Calu3 (cell line): ENCODE results near the gene OPCML. TPM values are rescaled to one million over a fixed set of nuclear protein-coding genes. Genes with fewer than 3 reads are reported as not detected.

Experiments used
- BruUV-seq: library from RNA; stranded (reverse); fragments of 400-500 nt; replicated peaks from 2 replicates; lab custom pipeline; 2021; lab: Mats Ljungman, UMichigan
- CTCF ChIA-PET: fragments of 300-600 bp; sonication (Branson Sonifier 250); formaldehyde crosslinking; loops from one replicate; lab custom pipeline; 2022; ENCODE audit warnings: antibody characterized with exemption; lab: Charles Lee
- DNase-seq: peaks from one replicate; pipeline ENCODE4 v3.0.0; 2022
- H3K27ac Mint-ChIP-seq: one replicate; pipeline ENCODE4 v1.8.0; 2022; ENCODE audit warnings: mixed read lengths; ENCODE audit not compliant: unreplicated experiment
- H3K27me3 Mint-ChIP-seq: one replicate; pipeline ENCODE4 v1.8.0; 2022; ENCODE audit warnings: mixed read lengths; ENCODE audit not compliant: unreplicated experiment
- H3K36me3 Mint-ChIP-seq: one replicate; pipeline ENCODE4 v1.8.0; 2022; ENCODE audit warnings: mild to moderate bottlenecking, moderate library complexity, mixed read lengths; ENCODE audit not compliant: insufficient read depth, unreplicated experiment
- H3K4me1 Mint-ChIP-seq: one replicate; pipeline ENCODE4 v1.8.0; 2022; ENCODE audit warnings: mild to moderate bottlenecking, low read depth, mixed read lengths; ENCODE audit not compliant: unreplicated experiment
- H3K4me3 Mint-ChIP-seq: one replicate; pipeline ENCODE4 v1.8.0; 2022; ENCODE audit warnings: mild to moderate bottlenecking, low read depth, moderate library complexity, mixed read lengths; ENCODE audit not compliant: unreplicated experiment
- H3K9me3 Mint-ChIP-seq: one replicate; pipeline ENCODE4 v1.8.0; 2022; ENCODE audit warnings: low read depth, mixed read lengths; ENCODE audit not compliant: unreplicated experiment
- intact Hi-C: fragments of 100-400 bp; cut with micrococcal nuclease; formaldehyde crosslinking; loops from one replicate; pipeline ENCODE4 v1.10.0; 2022; ENCODE audit not compliant: unreplicated experiment
- total RNA-seq: library from RNA; stranded (reverse); gene quantifications from 2 replicates; pipeline ENCODE4 v1.2.3, GENCODE V29; 2022
- TF ChIP-seq, protein P1 (sequence below): fragments of 200-600 bp; IDR thresholded peaks from one replicate; pipeline ENCODE4 v1.8.0; 2022; ENCODE audit warnings: antibody characterized with exemption; ENCODE audit not compliant: unreplicated experiment

Gene OPCML
- total RNA-seq, 1 experiment from 2014 or later: not detected

DNA sequence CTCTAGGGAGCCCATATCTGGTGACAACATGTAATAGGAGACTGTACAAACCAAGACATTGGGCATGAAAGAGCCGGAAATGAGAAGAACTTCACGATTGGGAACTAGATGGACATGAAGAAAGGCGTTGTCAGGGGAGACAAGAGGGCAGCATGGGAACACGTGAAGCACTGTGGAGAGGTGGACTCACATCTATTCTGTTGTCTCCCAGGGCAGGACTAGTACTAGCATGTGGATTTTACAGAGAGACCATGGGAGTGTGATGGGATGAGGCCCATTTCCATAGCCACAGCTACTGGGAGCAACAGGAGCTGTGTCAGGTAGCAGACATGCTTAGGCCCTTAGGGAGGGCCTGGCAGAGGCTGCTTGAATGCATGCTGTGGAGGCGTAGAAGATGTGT, 333.9 kb downstream of the OPCML start:
- H3K9me3 Mint-ChIP-seq: peaks cover 10% of the 10 kb centered on the region
- TF ChIP-seq, protein P1, sequence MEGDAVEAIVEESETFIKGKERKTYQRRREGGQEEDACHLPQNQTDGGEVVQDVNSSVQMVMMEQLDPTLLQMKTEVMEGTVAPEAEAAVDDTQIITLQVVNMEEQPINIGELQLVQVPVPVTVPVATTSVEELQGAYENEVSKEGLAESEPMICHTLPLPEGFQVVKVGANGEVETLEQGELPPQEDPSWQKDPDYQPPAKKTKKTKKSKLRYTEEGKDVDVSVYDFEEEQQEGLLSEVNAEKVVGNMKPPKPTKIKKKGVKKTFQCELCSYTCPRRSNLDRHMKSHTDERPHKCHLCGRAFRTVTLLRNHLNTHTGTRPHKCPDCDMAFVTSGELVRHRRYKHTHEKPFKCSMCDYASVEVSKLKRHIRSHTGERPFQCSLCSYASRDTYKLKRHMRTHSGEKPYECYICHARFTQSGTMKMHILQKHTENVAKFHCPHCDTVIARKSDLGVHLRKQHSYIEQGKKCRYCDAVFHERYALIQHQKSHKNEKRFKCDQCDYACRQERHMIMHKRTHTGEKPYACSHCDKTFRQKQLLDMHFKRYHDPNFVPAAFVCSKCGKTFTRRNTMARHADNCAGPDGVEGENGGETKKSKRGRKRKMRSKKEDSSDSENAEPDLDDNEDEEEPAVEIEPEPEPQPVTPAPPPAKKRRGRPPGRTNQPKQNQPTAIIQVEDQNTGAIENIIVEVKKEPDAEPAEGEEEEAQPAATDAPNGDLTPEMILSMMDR: no peak
- CTCF ChIA-PET: no interaction called here

DNA sequence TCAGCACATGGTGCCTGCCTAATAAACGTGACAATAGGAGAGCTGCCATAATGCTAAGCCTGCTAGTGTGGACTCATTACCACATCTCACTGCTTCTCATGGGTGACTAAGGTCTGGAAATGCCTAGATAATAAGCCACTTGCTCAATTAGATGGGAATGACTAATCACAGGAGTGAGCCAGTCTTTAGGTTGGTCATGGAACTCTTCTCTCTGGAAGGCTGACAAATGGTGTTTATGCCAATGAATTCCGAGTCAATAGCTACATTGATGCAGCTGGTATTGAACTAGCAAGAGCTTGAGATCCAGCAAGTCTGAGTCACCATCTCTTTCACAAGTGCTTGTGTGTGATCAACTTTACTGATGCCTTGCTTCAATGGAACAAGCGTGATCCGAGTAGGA, 334.9 kb downstream of the OPCML start:
- peaks cover 10% of the 10 kb centered on the region for H3K9me3 Mint-ChIP-seq
- TF ChIP-seq, protein P1: no peak
- H3K36me3 Mint-ChIP-seq: no peaks in the 10 kb centered on the region
- H3K4me3 Mint-ChIP-seq: no peak overlapping the region
- CTCF ChIA-PET: no interaction called here
- H3K4me1 Mint-ChIP-seq: no peaks in the 10 kb centered on the region
- intact Hi-C loops: no loop called here
- no peak overlapping the region for H3K27ac Mint-ChIP-seq
- no TSS peak for BruUV-seq
- no peak for DNase-seq
- no peaks in the 10 kb centered on the region for H3K27me3 Mint-ChIP-seq

More for the DNA sequence above, 333.9 kb downstream of the OPCML start:
- H3K36me3 Mint-ChIP-seq: no peaks in the 10 kb centered on the region
- no peak overlapping the region for H3K4me3 Mint-ChIP-seq
- no peak for DNase-seq
- no peaks in the 10 kb centered on the region for H3K27me3 Mint-ChIP-seq
- intact Hi-C loops: no loop called here
- H3K4me1 Mint-ChIP-seq: no peaks in the 10 kb centered on the region
- BruUV-seq: no TSS peak
- no peak overlapping the region for H3K27ac Mint-ChIP-seq

DNA sequence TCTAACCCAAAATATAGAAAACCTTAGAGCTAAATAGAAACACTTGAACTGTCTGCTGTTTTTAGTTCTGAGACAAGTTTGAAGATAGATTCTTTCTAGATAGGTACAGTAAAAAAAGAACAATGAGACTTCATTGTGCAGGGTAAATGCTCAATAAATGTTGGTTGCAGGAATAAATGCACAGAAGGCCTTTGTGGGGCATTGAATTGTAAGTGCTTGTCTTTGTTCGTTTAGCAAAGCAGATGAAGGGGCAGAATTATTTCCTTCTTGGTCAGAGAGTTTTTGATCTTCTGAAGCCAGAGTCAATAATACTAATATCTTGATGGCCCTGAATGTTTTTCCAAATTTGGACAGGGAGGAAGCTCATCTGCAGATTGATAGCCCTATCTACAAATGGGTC, 340.4 kb downstream of the OPCML start:
- CTCF ChIA-PET: no interaction called here
- TF ChIP-seq, protein P1: no peak
- DNase-seq: no peak
- intact Hi-C loops: no loop called here
- no peaks in the 10 kb centered on the region for H3K4me1 Mint-ChIP-seq
- no peak overlapping the region for H3K27ac Mint-ChIP-seq
- H3K27me3 Mint-ChIP-seq: no peaks in the 10 kb centered on the region
- peaks cover 8% of the 10 kb centered on the region for H3K9me3 Mint-ChIP-seq
- no TSS peak for BruUV-seq
- H3K36me3 Mint-ChIP-seq: no peaks in the 10 kb centered on the region
- no peak overlapping the region for H3K4me3 Mint-ChIP-seq

DNA sequence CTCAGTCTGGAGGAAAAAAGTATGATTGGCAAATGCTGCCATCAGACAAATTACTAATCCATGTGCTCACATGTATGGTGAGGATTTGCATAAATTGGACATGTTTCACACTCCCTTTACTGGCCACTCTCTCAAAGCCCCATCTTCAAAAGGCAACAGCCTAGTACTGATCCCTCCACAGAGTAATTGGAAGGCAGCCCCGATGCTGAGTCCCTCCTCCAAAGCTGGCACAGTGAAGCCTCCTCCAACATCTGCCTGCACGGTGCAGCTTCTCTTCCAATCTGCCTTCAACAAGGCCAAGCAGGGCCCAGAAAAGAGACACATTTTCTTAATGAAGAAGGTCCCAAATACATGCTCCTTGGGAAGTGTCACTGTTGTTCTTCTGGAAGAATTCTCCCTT, 350.6 kb downstream of the OPCML start:
- H3K36me3 Mint-ChIP-seq: no peaks in the 10 kb centered on the region
- H3K4me3 Mint-ChIP-seq: no peak overlapping the region
- CTCF ChIA-PET: no interaction called here
- H3K9me3 Mint-ChIP-seq: peaks cover 11% of the 10 kb centered on the region
- intact Hi-C loops: no loop called here
- no peaks in the 10 kb centered on the region for H3K4me1 Mint-ChIP-seq
- TF ChIP-seq, protein P1: no peak
- no peak overlapping the region for H3K27ac Mint-ChIP-seq
- H3K27me3 Mint-ChIP-seq: no peaks in the 10 kb centered on the region
- DNase-seq: no peak
- BruUV-seq: no TSS peak
